Right atrium auricular region (tissue), 2 donors: ENCODE measurements around the gene SDC3. TPM values are rescaled to one million over a fixed set of nuclear protein-coding genes. Genes with fewer than 3 reads are reported as not detected.

Experiments
- DNase-seq: peaks from one replicate; pipeline ENCODE4 v3.0.0-alpha.2; 2019; ENCODE audit warnings: low spot score
- H3K27ac ChIP-seq, 2 donors: fragments of 200-600 bp; sonication (generic); 1 replicate in 1 of 2; 2 replicates in 1 of 2; pipeline ENCODE4 v1.5.1; 2016 to 2019
- H3K27me3 ChIP-seq, 2 donors: fragments of 200-600 bp; sonication (generic); one replicate each; pipeline versions ENCODE4 v1.5.1 to v1.6.0; 2017 to 2019
- H3K36me3 ChIP-seq: fragments of 200-600 bp; sonication (generic); one replicate; pipeline ENCODE4 v1.5.1; 2016
- H3K4me1 ChIP-seq, 2 donors: fragments of 200-600 bp; sonication (generic); one replicate each; pipeline versions ENCODE4 v1.5.1 to v1.6.0; 2017 to 2019
- H3K4me3 ChIP-seq, 2 donors: fragments of 200-600 bp; sonication (generic); 1 replicate in 1 of 2; 2 replicates in 1 of 2; pipeline ENCODE4 v1.5.1; 2017 to 2019; ENCODE audit warnings: mild to moderate bottlenecking in 1 of 2, moderate library complexity in 1 of 2
- H3K9me3 ChIP-seq, 2 donors: fragments of 200-600 bp; sonication (generic); one replicate each; pipeline ENCODE4 v1.5.1; 2019
- CTCF ChIP-seq, 2 donors: fragments of 200-600 bp; sonication (generic); IDR thresholded peaks; one replicate each; pipeline ENCODE4 v1.5.1; 2019; ENCODE audit warnings: antibody characterized with exemption in 2 of 2
- total RNA-seq, 2 donors: library from RNA; depleted of rRNA; stranded (reverse); fragments of >200 nt; gene quantifications; one replicate each; pipeline ENCODE4 v1.1.0, GENCODE V29; 2016

Gene SDC3
- total RNA-seq, 2 donors from 2014 or later: 15.9 to 43.8 TPM

GRCh38 chr1:30857062-30857461 is 51.5 kb downstream of the SDC3 start:
- Histone ChIP-seq H3K27ac (no peak overlapping the region), H3K27me3 (no peaks in the 10 kb centered on the region), H3K4me3 (no peak overlapping the region), H3K9me3 (no peaks in the 10 kb centered on the region), H3K4me1 (peaks cover 0 to 13% of the 10 kb centered on the region in 2 donors), H3K36me3 (no peaks in the 10 kb centered on the region)
- no peak for DNase-seq
- TF ChIP-seq CTCF (IDR thresholded peaks at IDR 0.05): no peak

DNA sequence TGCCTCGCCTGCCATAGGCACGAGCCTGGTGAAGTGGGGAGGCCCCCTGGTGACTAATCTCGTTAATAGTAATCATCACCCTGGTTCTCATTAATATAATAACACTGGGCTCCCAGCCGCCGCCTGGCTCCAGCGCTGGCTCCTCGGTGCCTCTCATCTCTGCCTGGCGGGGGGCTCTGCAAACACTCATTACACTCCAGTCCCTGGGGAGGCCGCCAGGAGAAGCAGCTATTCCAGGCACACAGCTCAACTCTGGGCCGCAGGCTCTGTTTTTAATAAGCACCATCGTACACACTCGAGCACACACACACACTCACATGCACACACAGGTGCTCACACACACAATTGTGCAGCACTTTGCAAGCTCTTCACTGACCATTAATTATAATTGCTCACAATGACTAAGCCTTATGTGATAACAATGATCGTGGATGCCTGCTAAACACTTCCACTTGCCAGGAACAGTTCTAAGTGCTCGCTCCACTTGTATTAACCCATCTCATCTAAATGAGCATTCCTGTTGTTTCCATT is 52.2 kb downstream of the SDC3 start:
- no peaks in the 10 kb centered on the region for H3K9me3 ChIP-seq
- peaks cover 0 to 13% of the 10 kb centered on the region in 2 donors for H3K4me1 ChIP-seq
- no peak for DNase-seq
- H3K27ac ChIP-seq: no peak overlapping the region
- H3K36me3 ChIP-seq: no peaks in the 10 kb centered on the region
- no peaks in the 10 kb centered on the region for H3K27me3 ChIP-seq
- H3K4me3 ChIP-seq: no peak overlapping the region
- no peak for TF ChIP-seq CTCF (IDR thresholded peaks at IDR 0.05)

DNA sequence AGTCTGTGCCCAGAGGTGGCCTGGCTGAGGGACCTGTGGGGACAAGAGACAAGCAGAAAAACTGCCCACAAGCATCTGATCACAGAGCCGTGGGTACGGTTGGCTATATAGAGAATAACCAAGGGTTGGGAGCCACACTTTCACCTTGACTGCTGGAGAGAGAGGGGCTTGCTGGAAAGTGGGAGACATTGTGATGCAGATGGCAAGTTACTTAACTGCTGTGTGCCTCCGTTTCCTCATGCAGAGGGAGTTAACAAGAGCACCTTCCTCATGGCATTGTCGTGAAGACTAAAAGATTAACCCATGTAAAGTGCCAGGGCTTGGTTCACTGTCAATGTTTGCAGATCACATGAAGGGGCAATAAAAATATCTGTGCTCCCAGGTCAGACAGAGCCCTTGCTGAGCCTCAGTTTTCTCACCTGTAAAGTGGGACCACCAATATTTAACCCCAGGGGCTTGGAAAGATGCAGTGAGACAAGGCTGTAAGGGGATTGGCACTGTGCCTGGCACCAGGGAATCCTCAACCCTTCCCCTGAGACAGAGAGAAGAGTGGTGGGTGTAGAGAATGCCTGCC is 52.8 kb downstream of the SDC3 start:
- no peak for TF ChIP-seq CTCF (IDR thresholded peaks at IDR 0.05)
- no peak overlapping the region for H3K27ac ChIP-seq
- DNase-seq: no peak

GRCh38 chr1:30853350-30853749 is 55.2 kb downstream of the SDC3 start:
- H3K27me3 ChIP-seq: no peaks in the 10 kb centered on the region
- no peak for DNase-seq
- H3K9me3 ChIP-seq: no peaks in the 10 kb centered on the region
- H3K4me1 ChIP-seq: peaks cover 0 to 14% of the 10 kb centered on the region in 2 donors
- no peak overlapping the region for H3K27ac ChIP-seq
- H3K36me3 ChIP-seq: no peaks in the 10 kb centered on the region
- TF ChIP-seq CTCF (IDR thresholded peaks at IDR 0.05): no peak
- H3K4me3 ChIP-seq: no peak overlapping the region

More for the DNA sequence above, 52.8 kb downstream of the SDC3 start:
- peaks cover 0 to 13% of the 10 kb centered on the region in 2 donors for H3K4me1 ChIP-seq
- H3K36me3 ChIP-seq: no peaks in the 10 kb centered on the region
- H3K4me3 ChIP-seq: no peak overlapping the region
- no peaks in the 10 kb centered on the region for H3K27me3 ChIP-seq
- H3K9me3 ChIP-seq: no peaks in the 10 kb centered on the region

DNA sequence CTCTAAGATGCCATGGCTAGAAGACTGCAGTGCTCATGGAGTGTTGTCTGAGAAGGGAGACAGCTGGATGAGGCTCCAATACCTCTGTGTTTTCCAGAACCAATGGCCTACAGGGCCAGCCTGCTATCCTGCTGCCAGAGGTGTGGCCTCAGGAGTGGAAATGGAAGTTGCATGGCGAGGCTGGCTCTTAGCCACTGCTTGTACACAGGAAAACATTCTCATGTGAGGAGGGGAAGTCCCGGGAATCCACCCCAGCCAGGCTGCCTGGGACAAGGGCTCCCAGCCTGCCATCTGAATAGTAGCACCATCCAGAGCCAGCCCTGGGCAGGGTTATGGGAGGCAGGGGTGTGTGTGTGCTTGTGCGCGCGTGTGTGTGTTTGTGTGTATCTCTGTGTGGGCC is 56.5 kb downstream of the SDC3 start:
- peak; percentile 81 for DNase-seq
- peak overlapping the region; percentile 2 to 37 for H3K27ac ChIP-seq
- no peak for TF ChIP-seq CTCF (IDR thresholded peaks at IDR 0.05)

GRCh38 chr1:30851286-30851685 is 57.3 kb downstream of the SDC3 start:
- no peaks in the 10 kb centered on the region for H3K9me3 ChIP-seq
- H3K27me3 ChIP-seq: no peaks in the 10 kb centered on the region
- no peak overlapping the region for H3K4me3 ChIP-seq
- TF ChIP-seq CTCF (IDR thresholded peaks at IDR 0.05): no peak
- no peak for DNase-seq
- no peaks in the 10 kb centered on the region for H3K36me3 ChIP-seq
- peak overlapping the region in 1 of 2 donors; percentile 2 for H3K27ac ChIP-seq
- H3K4me1 ChIP-seq: peaks cover 0 to 33% of the 10 kb centered on the region in 2 donors

More for the DNA sequence above, 56.5 kb downstream of the SDC3 start:
- no peaks in the 10 kb centered on the region for H3K27me3 ChIP-seq
- H3K4me1 ChIP-seq: peaks cover 0 to 28% of the 10 kb centered on the region in 2 donors
- H3K9me3 ChIP-seq: no peaks in the 10 kb centered on the region
- no peaks in the 10 kb centered on the region for H3K36me3 ChIP-seq
- H3K4me3 ChIP-seq: no peak overlapping the region
